AG10803 (cell line): ENCODE results near the gene SLC25A43.
"Not testable (repeated sequence)": the region's sequence is repeated elsewhere in the genome, so short reads cannot be mapped to it uniquely, and the experiment has no call there.

Source experiments
- DNase-seq: peaks from one replicate; pipeline ENCODE4 v3.0.0; 2010; ENCODE audit warnings: low read depth
- H3K4me3 ChIP-seq: 2 replicates; pipeline ENCODE4 v1.5.1; 2011; ENCODE audit warnings: mild to moderate bottlenecking, low read length, control low read depth
- CTCF ChIP-seq: conservative IDR thresholded peaks from 2 replicates; pipeline ENCODE4 v1.5.1; 2011; ENCODE audit warnings: mild to moderate bottlenecking, low read length, control low read depth, inconsistent platforms

The SLC25A43 gene

GRCh38 chrX:119376312-119376711 lies 22.8 kb upstream of the SLC25A43 start:
- H3K4me3 ChIP-seq = no peak overlapping the region
- DNase-seq = no peak
- TF ChIP-seq CTCF = no peak

- no peak overlapping the region for H3K4me3 ChIP-seq
- TF ChIP-seq CTCF = no peak
- no peak for DNase-seq
These were observed 17.7 kb upstream of the SLC25A43 start for GRCh38 chrX:119381349-119381944.

GRCh38 chrX:119382606-119383005 lies 16.5 kb upstream of the SLC25A43 start:
- H3K4me3 ChIP-seq = no peak overlapping the region
- no peak for DNase-seq
- TF ChIP-seq CTCF = no peak

- DNase-seq, H3K4me3 ChIP-seq: not testable (repeated sequence)
These were observed 12.5 kb upstream of the SLC25A43 start for GRCh38 chrX:119386685-119387084.

GRCh38 chrX:119387426-119387825 lies 11.7 kb upstream of the SLC25A43 start:
- DNase-seq, H3K4me3 ChIP-seq: not testable (repeated sequence)

GRCh38 chrX:119389214-119389613 lies 9.9 kb upstream of the SLC25A43 start:
- TF ChIP-seq CTCF = no peak
- H3K4me3 ChIP-seq = no peak overlapping the region
- no peak for DNase-seq

- no peak overlapping the region for H3K4me3 ChIP-seq
- TF ChIP-seq CTCF = no peak
- DNase-seq = no peak
These were observed 9.2 kb upstream of the SLC25A43 start for GRCh38 chrX:119389871-119390501.

GRCh38 chrX:119391279-119391678 lies 7.9 kb upstream of the SLC25A43 start:
- no peak overlapping the region for H3K4me3 ChIP-seq
- peak; percentile 45 for TF ChIP-seq CTCF
- peak; percentile 32 for DNase-seq
